DMS114 treated with DMSO at 0.1 percent for 48 hours (cell line): Measurements from ENCODE around the gene MGAT3.

Source experiments
- DNase-seq: peaks from one replicate; lab custom pipeline; 2025; ENCODE audit not compliant: unreplicated experiment; lab: John Stamatoyannopoulos, UW

Gene MGAT3

GRCh38 chr22:39448205-39449054, 8.4 kb upstream of the MGAT3 start:
- no peak for DNase-seq

GRCh38 chr22:39449708-39450107, 7.1 kb upstream of the MGAT3 start:
- no peak for DNase-seq

- DNase-seq = no peak
Observed at GRCh38 chr22:39450258-39450955, 6.4 kb upstream of the MGAT3 start.

- no peak for DNase-seq
Observed at GRCh38 chr22:39452740-39453040, 4.1 kb upstream of the MGAT3 start.

GRCh38 chr22:39453765-39454378, 2.9 kb upstream of the MGAT3 start:
- DNase-seq = no peak

GRCh38 chr22:39454385-39454871, 2.4 kb upstream of the MGAT3 start:
- DNase-seq = no peak

- no peak for DNase-seq
Observed at GRCh38 chr22:39457198-39457555, 365 bp downstream of the MGAT3 start.

- no peak for DNase-seq
Observed at GRCh38 chr22:39457556-39458443, 988 bp downstream of the MGAT3 start.

- no peak for DNase-seq
Observed at GRCh38 chr22:39458444-39459083, 1.8 kb downstream of the MGAT3 start.

- no peak for DNase-seq
Observed at GRCh38 chr22:39459681-39460080, 2.9 kb downstream of the MGAT3 start.

- no peak for DNase-seq
Observed at GRCh38 chr22:39462443-39463221, 5.8 kb downstream of the MGAT3 start.

GRCh38 chr22:39463277-39463676, 6.5 kb downstream of the MGAT3 start:
- DNase-seq = no peak

- no peak for DNase-seq
Observed at GRCh38 chr22:39463931-39464390, 7.1 kb downstream of the MGAT3 start.

GRCh38 chr22:39466228-39467006, 9.6 kb downstream of the MGAT3 start:
- DNase-seq = no peak

- no peak for DNase-seq
Observed at GRCh38 chr22:39467390-39467895, 10.6 kb downstream of the MGAT3 start.

GRCh38 chr22:39468487-39469325, 11.9 kb downstream of the MGAT3 start:
- no peak for DNase-seq

- no peak for DNase-seq
Observed at GRCh38 chr22:39469326-39469680, 12.5 kb downstream of the MGAT3 start.
